ENCODE data around the gene SPRED2.
A peak's percentile ranks its signal among the peaks of the same experiment; 100 is the strongest.

Gene SPRED2

DNA sequence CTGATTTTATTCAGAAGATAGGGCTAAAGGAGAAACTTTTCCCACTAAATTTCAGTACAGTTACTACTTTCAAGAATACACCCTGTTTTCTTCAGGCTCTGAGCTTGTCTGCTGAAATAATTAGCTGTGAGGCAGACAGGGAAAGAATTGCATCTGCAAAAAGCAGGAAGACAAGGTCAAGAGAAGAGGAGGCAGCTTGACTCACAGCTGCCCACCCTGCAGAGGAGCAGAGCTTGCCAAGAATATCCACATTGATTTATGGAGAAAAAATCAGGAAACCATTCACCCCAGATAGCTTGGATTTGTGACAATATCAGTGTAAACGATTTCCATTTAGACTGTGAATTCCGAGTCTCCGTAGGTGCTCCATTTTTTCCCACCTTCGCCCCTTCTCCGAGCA, 155.8 kb downstream of the SPRED2 start:
- DNase-seq (ENCODE audit: low read depth) = no peak

GRCh38 chr2:65275141-65275915, 157.1 kb downstream of the SPRED2 start:
- no peak for DNase-seq (ENCODE audit: low read depth)

DNA sequence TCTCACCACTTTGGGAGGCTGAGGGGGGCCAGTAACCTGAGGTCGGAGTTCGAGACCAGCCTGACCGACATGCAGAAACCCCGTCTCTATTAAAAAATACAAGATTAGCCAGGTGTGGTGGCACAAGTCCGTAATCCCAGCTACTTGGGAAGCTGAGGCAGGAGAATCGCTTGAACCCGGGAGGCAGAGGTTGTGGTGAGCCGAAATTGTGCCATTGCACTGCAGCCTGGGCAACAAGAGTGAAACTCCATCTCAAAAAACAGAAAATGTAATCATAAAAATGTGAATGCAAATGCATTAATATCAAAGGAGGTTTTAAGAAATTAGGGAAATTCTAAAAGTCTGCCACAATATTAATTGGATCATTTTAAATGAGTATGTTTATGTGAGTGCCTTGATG, 159.1 kb downstream of the SPRED2 start:
- DNase-seq (ENCODE audit: low read depth) = no peak

DNA sequence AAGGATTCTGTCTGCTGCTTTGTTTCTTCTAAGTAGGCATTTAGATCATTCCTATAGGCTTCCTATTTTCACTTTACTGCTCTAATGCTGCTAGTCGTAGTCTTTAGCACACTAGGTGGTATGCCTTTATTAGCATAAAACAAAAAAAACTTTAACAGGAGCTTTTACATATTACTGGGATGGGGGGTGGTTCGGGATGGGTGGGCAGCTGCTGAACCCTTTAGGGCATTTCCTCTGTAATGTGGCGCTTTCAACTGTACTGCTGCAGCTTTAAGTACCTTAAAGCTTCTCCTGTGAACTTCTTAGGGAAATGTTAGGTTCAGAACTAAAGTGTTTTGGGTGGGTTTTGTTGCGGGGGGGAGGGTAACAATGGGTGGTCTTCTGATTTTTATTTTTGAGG, 163.4 kb downstream of the SPRED2 start:
- DNase-seq (ENCODE audit: low read depth) = no peak

DNA sequence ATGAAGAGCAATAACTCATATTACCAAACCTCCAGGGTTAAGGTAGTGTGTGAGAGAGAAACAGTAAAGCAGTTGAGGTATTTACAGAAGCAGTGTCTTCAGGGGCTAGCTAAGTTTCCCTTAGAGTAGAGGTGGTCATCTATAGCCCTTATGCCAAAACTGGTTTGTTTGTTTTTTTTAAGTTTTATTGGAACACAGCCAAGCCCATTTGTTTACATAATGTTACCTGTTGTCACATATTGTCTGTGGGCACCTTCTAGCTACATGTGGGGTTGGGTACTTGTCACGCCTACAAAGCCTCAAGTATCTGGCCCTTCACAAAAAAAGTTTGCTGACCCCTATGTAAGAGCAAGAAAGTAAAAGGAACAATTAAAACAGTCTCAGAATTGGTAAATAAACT, 165.4 kb downstream of the SPRED2 start:
- no peak for DNase-seq (ENCODE audit: low read depth)

- DNase-seq (ENCODE audit: low read depth) = no peak
Measured at GRCh38 chr2:65265671-65266045, 166.7 kb downstream of the SPRED2 start.

GRCh38 chr2:65264821-65265670, 167.4 kb downstream of the SPRED2 start:
- DNase-seq (ENCODE audit: low read depth) = peak; percentile 29

GRCh38 chr2:65263986-65264385, 168.4 kb downstream of the SPRED2 start:
- no peak for DNase-seq (ENCODE audit: low read depth)

DNA sequence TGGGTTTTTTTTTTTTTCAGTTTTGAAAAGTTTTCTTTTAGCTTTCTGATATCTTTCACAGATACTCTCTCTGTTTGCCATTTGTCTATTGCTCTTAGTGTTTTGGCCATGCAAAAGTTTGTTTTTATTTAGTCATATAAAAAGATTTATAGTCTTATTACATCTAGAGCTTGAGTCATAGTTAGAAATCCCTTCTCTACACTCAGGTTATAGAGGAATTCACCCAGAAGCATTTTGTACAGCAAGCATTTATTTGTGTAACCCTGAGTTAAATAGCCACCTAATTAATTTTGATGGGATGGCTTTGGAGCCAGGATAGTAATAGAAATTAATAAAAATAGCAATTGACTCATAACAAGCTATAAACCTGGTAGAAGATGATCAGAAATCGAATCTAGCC, 169.1 kb downstream of the SPRED2 start:
- no peak for DNase-seq (ENCODE audit: low read depth)

DNA sequence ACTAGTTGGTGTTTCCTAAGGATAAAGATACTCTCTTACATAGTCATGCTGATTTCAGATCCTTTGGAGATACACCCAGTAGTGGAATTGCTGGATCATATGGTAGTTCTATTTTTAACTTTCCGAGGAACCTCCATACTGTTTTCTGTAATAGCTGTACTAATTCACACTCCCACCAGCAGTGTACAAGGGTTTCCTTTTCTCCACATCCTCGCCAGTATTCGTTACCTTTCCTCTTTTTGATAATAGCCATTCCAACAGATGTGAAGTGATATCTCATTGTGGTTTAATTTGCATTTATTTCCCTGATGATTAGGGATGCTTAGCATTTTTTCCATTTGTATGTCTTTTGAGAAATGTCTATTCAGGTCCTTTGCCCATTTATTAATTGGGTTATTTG, 170.7 kb downstream of the SPRED2 start:
- DNase-seq (ENCODE audit: low read depth) = no peak
